ENCODE results near the gene TBCC.

DNA sequence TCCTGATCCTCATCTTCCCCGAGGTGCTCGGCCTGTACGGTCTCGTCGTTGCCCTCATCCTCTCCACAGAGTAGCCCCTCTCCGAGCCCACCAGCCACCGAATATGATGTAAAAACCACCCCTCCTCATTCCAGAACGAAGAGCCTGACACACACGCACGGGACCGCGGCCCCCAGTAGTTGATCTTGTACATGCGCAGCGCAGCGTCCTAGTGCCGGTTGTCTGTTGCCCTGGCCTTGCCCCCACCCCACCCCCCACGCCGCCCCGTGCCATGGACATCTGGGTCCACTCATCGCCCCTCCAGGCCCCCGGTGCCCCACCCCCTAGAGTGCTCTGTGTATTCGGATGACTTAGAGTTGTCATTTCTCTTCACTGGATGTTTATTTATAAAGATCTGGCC, 18.3 kb downstream of the TBCC start:
- TF ChIP-seq GATA2 (IDR thresholded peaks at IDR 0.05; ENCODE audit: low read depth, low read length) (no peak), GATA3 (IDR thresholded peaks at IDR 0.05; ENCODE audit: low read depth, low read length) (no peak)

Data from SH-SY5Y (cell line).